ENCODE results near the gene BPNT1.
"Not testable (repeated sequence)": the region's sequence is repeated elsewhere in the genome, so short reads cannot be mapped to it uniquely, and the experiment has no call there.

Gene BPNT1, protein sequence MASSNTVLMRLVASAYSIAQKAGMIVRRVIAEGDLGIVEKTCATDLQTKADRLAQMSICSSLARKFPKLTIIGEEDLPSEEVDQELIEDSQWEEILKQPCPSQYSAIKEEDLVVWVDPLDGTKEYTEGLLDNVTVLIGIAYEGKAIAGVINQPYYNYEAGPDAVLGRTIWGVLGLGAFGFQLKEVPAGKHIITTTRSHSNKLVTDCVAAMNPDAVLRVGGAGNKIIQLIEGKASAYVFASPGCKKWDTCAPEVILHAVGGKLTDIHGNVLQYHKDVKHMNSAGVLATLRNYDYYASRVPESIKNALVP

GRCh38 chr1:220089650-220090556, at the start of gene BPNT1:
BPNT1 (minus strand) TSS chr1:220089788; CDS start chr1:220079846, 9,942 bp downstream.
- peak; percentile 99 for DNase-seq

- no peak for DNase-seq
These were observed 47.6 kb upstream of the BPNT1 start for GRCh38 chr1:220137019-220137786.

- DNase-seq, result no peak
These were observed 46.2 kb upstream of the BPNT1 start for GRCh38 chr1:220135755-220136154.

DNA sequence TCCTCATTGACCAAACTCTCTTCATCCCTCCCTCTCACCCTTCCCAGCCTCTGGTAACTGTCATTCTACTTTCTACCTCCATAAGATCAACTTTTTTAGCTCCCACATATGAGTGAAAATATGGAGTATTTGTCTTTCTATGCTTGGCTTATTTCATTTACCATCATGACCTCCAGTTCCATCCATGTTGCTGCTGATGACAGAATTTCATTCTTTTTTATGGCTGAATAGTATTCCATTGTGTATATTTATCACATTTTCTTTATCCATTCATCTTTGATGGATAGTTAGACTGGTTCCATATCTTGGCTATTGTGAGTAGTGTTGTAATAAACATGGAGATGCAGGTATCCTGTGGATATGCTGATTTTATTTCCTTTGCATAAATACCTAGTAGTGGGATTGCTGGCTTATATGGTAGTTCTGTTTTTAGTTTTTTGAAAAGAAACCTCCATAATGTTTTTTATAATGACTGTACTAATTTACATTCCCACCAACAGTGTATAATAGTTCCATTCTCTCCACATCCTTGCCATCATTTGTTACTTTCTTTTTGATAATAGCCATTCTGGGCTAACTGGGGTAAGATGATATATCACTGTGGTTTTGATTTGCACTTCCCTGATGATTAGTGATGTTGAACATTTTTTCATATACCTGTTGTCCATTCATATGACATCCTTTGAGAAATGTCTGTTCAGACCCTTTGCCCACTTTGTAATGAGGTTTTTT, 40.1 kb upstream of the BPNT1 start:
- no peak for DNase-seq

GRCh38 chr1:220127076-220127475, 37.5 kb upstream of the BPNT1 start:
- no peak for DNase-seq

GRCh38 chr1:220124542-220124941, 35.0 kb upstream of the BPNT1 start:
- no peak for DNase-seq

GRCh38 chr1:220123889-220124288, 34.3 kb upstream of the BPNT1 start:
- DNase-seq, result peak in 1 of 2 donors; percentile 14

- no peak for DNase-seq
These were observed 33.5 kb upstream of the BPNT1 start for GRCh38 chr1:220123066-220123465.

DNA sequence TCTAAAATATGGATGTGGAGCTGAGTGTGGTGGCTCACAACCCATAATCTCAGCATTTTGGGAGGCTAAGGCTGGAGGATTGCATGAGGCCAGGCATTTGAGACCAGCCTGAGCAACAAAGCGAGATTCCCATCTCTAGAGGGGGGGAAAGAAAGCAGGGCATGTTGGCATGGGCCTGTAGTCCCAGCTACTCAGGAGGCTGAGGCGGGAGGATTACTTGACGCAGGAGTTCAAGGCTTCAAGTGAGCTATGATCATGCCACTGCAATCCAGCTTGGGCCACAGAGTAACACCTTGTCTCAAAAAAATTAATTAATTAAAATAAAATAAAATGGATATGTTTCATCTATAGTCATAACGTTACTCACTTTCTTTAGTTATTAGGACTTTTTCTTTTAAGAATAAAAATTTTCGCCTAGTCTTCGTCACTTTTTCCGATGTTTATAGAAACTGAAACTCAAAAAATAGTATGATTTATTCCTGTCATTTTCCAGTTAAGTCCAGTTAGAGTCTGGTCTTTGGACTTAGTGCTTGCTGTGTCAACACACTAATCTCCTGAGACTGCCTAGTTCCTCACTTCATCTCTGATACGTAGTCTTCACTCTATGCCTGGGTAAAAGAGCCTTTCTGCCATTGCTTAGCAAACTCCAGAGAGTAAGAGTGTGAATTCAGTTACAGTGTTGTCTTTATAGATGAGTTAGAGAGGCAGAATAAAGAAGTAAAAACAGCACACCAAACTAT, 32.4 kb upstream of the BPNT1 start:
- no peak for DNase-seq

GRCh38 chr1:220119043-220119512, 29.5 kb upstream of the BPNT1 start:
- no peak for DNase-seq

DNA sequence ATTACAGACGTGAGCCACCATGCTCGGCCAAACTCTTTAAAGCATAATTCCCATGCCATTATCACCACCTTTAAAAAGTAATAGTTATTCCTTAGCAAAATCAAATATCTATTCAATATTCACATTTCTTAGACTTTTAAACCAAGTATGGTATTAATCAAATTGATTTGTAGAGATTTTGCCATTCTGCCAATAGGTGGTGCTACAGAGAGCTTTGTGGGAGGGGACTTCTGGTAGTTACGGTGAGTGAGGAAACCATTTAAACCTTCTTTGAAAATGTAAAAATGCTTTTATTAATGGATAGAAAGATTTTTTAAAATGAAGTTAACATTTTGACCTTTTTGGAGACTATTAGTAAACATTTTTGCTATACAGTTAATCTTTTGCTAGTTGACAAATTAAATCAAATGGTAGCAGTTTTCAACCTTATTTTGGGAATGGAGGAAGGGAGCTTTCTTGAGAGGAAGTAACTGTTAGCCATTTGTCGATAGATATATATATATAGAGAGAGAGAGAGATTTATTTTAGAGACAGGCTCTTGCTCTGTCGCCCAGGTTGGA, 23.6 kb upstream of the BPNT1 start:
- DNase-seq, result no peak

DNA sequence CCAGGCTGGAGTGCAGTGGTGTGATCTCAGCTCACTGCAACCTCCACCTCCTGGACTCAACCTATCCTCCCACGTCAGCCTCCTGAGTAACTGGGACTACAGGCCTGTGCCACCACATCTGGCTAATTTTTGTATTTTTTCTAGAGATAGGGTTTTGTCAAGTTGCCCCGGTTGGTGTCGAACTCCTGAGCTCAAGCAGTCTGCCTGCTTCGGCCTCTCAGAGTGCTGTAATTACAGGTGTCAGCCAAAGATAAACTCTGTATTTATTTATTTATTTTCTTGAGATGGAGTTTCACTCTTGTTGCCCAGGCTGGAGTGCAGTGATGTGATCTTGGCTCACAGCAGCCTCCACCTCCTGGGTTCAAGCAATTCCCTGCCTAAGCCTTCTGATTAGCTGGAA, 23.0 kb upstream of the BPNT1 start:
- not testable (repeated sequence) for DNase-seq

GRCh38 chr1:220110473-220110872, 20.9 kb upstream of the BPNT1 start:
- DNase-seq, result not testable (repeated sequence)

DNA sequence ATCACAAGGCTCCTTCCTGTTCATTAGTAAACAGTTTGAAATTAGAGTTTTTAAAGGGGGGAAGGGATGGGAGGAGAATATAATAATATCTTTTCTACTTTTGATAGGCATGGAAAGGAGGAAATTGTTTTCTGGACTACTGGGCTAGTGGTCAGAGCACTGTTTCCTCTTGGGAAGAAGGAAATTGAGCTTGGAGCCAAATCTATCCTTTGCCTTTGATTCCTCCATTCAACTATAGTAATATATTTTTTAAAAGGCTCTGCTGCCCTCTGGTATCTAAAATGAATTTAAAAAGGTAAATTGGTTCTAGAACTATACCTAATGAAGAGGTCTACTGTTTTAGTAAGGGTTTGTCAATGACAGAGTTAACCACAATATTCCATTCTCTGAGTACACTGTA, 10.2 kb upstream of the BPNT1 start:
- DNase-seq, result no peak

- peak; percentile 88 to 89 for DNase-seq
These were observed 4.7 kb upstream of the BPNT1 start, which contains the start of gene IARS2 for GRCh38 chr1:220094016-220094911. IARS2 (plus strand) TSS chr1:220094132; CDS start chr1:220094217, 85 bp downstream.

- DNase-seq, result no peak
These were observed 3.9 kb upstream of the BPNT1 start for GRCh38 chr1:220093361-220094015.

GRCh38 chr1:220092694-220093093, 3.1 kb upstream of the BPNT1 start:
- no peak for DNase-seq

GRCh38 chr1:220086261-220086686, 3.3 kb downstream of the BPNT1 start:
- not testable (repeated sequence) for DNase-seq

GRCh38 chr1:220084460-220084859, 5.1 kb downstream of the BPNT1 start:
- no peak for DNase-seq

All from stimulated activated CD4-positive, alpha-beta T cell treated with anti-CD3 and anti-CD28 coated beads, Interleukin-2, amount 100 ng/mL, for 48 hours (primary cell).